ENCODE measurements around the gene CLCF1. TPM values are rescaled to one million over a fixed set of nuclear protein-coding genes. Genes with fewer than 3 reads are reported as not detected.

The CLCF1 gene
- polyA plus RNA-seq, 2 donors: 1.4 to 2.2 TPM

DNA sequence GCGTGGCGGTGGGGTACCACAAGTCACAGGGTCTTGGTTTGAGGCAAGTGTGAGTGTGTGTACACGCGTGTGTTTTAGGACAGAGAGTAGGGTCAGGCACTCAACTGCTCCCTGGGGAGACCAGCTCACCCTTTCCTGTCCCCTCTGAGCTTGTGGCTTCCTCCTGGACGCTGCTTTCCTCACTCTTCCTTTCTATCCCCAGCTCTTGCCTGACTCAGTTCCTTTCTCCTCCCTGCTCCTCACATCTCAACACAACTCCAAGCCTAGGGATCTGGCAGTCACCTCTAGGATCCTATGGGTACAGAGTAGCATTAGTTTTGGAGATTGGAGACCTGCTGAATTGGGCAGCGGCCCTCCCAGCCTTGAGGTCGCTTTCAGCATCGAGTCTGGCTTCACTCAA lies 4.1 kb downstream of the CLCF1 start:
- WGBS, 2 donors: 89 to 90% methylated on average over 8 of the region's 8 CpGs
- no peak overlapping the region for H3K4me3 ChIP-seq (ENCODE audit: low read depth in 1 of 2, low read length in 2 of 2)
- peaks cover 6 to 46% of the 10 kb centered on the region in 2 donors for H3K4me1 ChIP-seq (ENCODE audit: control insufficient read depth in 2 of 2, insufficient read depth in 2 of 2, low read length in 1 of 2)
- no peaks in the 10 kb centered on the region for H3K27me3 ChIP-seq (ENCODE audit: control insufficient read depth in 1 of 2, insufficient read depth in 2 of 2, low read length in 2 of 2)
- H3K9me3 ChIP-seq (ENCODE audit: control insufficient read depth in 2 of 2, insufficient read depth in 1 of 2, low read depth in 1 of 2, low read length in 1 of 2): no peaks in the 10 kb centered on the region
- H3K27ac ChIP-seq (ENCODE audit: low read depth in 2 of 2, low read length in 1 of 2): peak overlapping the region in 1 of 2 donors; percentile 10
- H3K36me3 ChIP-seq (ENCODE audit: control insufficient read depth in 2 of 2, insufficient read depth in 2 of 2, low read length in 1 of 2): no peaks in the 10 kb centered on the region

DNA sequence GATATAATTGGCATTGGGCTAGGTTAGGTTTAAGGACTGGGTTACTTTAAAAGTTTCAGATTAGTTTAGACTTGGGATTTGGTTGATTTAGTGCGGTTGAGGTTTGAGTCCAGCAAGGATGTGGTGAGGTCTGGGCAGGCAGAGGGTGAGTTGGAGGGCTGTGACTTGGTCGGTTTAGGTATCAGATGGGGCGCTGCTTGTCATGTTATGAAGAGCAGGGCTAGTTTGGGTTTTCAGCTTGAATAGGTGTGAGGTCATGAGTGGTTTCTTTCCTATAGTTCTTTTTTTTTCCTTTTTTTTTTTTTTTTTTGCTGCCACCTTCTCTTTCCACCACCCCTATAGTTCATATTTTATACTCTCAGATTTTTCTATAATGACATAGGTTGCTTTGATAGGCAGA lies 4.8 kb downstream of the CLCF1 start:
- Histone ChIP-seq H3K4me1 (ENCODE audit: control insufficient read depth in 2 of 2, insufficient read depth in 2 of 2, low read length in 1 of 2) (peaks cover 4 to 39% of the 10 kb centered on the region in 2 donors), H3K9me3 (ENCODE audit: control insufficient read depth in 2 of 2, insufficient read depth in 1 of 2, low read depth in 1 of 2, low read length in 1 of 2) (no peaks in the 10 kb centered on the region), H3K4me3 (ENCODE audit: low read depth in 1 of 2, low read length in 2 of 2) (no peak overlapping the region), H3K36me3 (ENCODE audit: control insufficient read depth in 2 of 2, insufficient read depth in 2 of 2, low read length in 1 of 2) (no peaks in the 10 kb centered on the region), H3K27me3 (ENCODE audit: control insufficient read depth in 1 of 2, insufficient read depth in 2 of 2, low read length in 2 of 2) (no peaks in the 10 kb centered on the region), H3K27ac (ENCODE audit: low read depth in 2 of 2, low read length in 1 of 2) (no peak overlapping the region)
- WGBS, 2 donors: 82 to 84% methylated on average over 3 of the region's 3 CpGs

DNA sequence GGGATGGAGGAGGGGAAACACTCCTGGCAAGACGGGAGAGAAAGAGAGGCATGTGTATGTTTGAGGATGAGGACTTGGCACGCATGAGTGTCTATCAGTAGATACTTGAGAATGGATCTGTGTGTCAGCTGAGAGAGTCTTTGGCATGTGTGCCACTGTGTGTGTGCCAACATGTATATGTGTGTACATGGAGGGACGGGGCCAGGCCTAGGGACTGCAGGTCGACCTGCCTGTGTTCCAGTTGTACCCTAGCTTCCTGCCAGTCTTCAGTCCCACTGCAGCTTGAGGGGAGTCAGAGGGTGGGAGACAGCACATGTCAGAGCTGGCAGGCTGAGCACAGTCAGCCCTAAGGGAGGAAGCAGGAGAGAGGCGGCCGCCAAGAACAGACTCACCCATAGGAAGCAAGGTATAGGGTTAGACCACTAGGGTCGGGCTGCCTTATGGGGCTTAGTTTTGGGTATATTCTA lies 5.6 kb downstream of the CLCF1 start:
- WGBS, 2 donors: 34 to 59% methylated on average over 7 of the region's 7 CpGs
- Histone ChIP-seq H3K4me3 (ENCODE audit: low read depth in 1 of 2, low read length in 2 of 2) (no peak overlapping the region), H3K27me3 (ENCODE audit: control insufficient read depth in 1 of 2, insufficient read depth in 2 of 2, low read length in 2 of 2) (no peaks in the 10 kb centered on the region), H3K27ac (ENCODE audit: low read depth in 2 of 2, low read length in 1 of 2) (no peak overlapping the region), H3K4me1 (ENCODE audit: control insufficient read depth in 2 of 2, insufficient read depth in 2 of 2, low read length in 1 of 2) (peaks cover 3 to 39% of the 10 kb centered on the region in 2 donors), H3K36me3 (ENCODE audit: control insufficient read depth in 2 of 2, insufficient read depth in 2 of 2, low read length in 1 of 2) (no peaks in the 10 kb centered on the region), H3K9me3 (ENCODE audit: control insufficient read depth in 2 of 2, insufficient read depth in 1 of 2, low read depth in 1 of 2, low read length in 1 of 2) (no peaks in the 10 kb centered on the region)

DNA sequence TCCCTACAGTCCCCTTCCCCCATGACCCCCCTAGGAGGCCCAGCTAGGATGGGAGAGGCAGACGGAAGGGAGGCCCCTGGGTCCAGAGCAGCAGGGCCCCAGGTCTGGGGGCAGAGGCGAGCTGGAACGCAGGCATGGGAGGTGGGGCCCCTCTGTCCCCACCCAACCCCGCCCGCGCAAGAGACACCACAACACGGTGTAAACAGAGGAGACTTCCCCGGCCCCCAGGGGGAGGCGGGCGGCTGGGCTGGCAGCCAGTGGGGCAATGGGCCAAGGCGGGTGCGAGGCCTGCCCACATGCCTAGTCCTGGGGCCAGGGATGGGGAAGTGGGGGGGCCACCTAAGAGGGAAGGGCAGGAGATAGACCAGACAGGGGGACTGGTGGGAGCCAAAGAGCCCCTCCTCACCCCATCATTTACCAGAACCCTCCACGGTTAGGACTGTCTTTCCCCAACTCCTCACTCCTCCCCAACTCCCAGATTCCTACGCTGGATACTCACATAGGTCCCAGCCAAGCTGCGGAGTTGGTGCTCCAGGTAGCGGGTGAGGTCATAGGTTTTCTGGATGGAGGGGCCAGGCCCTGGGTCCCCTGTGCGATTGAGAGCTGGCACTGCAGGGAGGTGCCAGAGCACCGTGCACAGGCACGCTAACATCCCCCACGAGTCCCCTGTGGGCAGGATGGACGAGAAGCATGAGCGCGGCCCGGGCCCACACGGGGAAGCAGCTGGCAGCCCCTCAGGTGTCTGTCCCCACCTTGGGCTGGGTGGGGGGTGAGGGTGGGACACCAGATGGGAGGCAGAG lies 6.2 kb downstream of the CLCF1 start:
- Histone ChIP-seq H3K27ac (ENCODE audit: low read depth in 2 of 2, low read length in 1 of 2) (peak overlapping the region; percentile 23 to 29), H3K9me3 (ENCODE audit: control insufficient read depth in 2 of 2, insufficient read depth in 1 of 2, low read depth in 1 of 2, low read length in 1 of 2) (no peaks in the 10 kb centered on the region), H3K36me3 (ENCODE audit: control insufficient read depth in 2 of 2, insufficient read depth in 2 of 2, low read length in 1 of 2) (no peaks in the 10 kb centered on the region), H3K4me1 (ENCODE audit: control insufficient read depth in 2 of 2, insufficient read depth in 2 of 2, low read length in 1 of 2) (peaks cover 3 to 39% of the 10 kb centered on the region in 2 donors), H3K27me3 (ENCODE audit: control insufficient read depth in 1 of 2, insufficient read depth in 2 of 2, low read length in 2 of 2) (no peaks in the 10 kb centered on the region), H3K4me3 (ENCODE audit: low read depth in 1 of 2, low read length in 2 of 2) (no peak overlapping the region)
- 29 to 42% methylated on average over 25 of the region's 25 CpGs for WGBS, 2 donors

DNA sequence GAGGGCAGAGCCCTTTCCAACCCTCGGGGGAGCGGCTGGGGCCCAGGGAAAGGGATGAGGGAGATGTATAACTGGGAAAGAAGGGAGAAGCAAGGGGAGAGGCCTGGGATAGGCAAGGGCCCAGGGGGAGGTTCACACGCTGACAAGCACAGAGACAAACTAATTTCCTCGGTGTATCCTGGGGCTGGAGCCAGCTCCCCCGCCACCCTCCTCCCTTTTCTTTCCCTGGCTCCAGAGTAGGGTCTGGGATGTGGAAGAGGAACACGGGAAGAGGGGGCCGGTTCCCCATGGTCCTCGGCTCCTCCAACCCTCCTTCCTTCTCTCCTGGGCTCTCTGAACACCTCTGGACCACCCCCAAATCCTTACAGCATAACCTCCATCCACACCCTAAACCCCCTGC lies 6.9 kb downstream of the CLCF1 start:
- no peaks in the 10 kb centered on the region for H3K9me3 ChIP-seq (ENCODE audit: control insufficient read depth in 2 of 2, insufficient read depth in 1 of 2, low read depth in 1 of 2, low read length in 1 of 2)
- 29 to 34% methylated on average over 8 of the region's 8 CpGs for WGBS, 2 donors
- H3K27me3 ChIP-seq (ENCODE audit: control insufficient read depth in 1 of 2, insufficient read depth in 2 of 2, low read length in 2 of 2): no peaks in the 10 kb centered on the region
- H3K36me3 ChIP-seq (ENCODE audit: control insufficient read depth in 2 of 2, insufficient read depth in 2 of 2, low read length in 1 of 2): no peaks in the 10 kb centered on the region
- peaks cover 3 to 33% of the 10 kb centered on the region in 2 donors for H3K4me1 ChIP-seq (ENCODE audit: control insufficient read depth in 2 of 2, insufficient read depth in 2 of 2, low read length in 1 of 2)
- H3K4me3 ChIP-seq (ENCODE audit: low read depth in 1 of 2, low read length in 2 of 2): no peak overlapping the region
- H3K27ac ChIP-seq (ENCODE audit: low read depth in 2 of 2, low read length in 1 of 2): peak overlapping the region; percentile 29 to 40

DNA sequence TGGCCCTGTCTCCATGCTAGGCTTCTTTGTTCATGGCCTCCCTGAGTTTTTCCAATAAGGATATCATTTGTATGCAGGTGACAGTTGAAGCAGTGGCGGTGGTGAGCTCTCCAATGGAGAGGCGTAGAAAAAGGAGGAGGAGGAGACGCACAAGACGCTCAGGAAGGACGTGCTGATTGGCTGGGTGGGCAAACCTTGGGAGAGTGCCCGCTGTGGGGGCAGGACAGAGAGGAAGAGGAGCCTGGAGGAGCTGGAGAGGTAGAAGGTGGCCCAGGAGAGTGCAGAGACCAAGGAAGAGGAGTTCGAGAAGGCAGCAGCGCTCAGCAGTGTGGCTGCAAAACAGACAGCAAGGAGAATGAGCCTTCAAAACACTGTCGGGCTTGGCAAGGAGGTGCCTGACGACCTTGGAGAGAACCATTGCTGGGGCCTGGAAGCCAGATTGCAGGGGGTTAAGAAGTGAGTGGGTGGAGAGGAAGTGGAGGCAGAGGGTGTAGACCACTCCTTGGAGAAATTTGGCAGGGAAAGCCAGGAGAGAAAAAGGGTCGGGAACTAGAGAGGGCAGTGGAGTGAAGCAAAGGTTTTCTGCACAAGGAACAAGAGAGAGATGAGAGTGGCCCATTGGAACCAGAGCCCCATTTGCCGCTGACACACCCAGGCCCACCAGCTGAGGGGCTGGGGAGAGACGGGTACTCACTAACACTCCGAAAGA lies 7.5 kb downstream of the CLCF1 start:
- no peaks in the 10 kb centered on the region for H3K9me3 ChIP-seq (ENCODE audit: control insufficient read depth in 2 of 2, insufficient read depth in 1 of 2, low read depth in 1 of 2, low read length in 1 of 2)
- H3K27ac ChIP-seq (ENCODE audit: low read depth in 2 of 2, low read length in 1 of 2): peak overlapping the region in 1 of 2 donors; percentile 54
- peaks cover 3 to 31% of the 10 kb centered on the region in 2 donors for H3K4me1 ChIP-seq (ENCODE audit: control insufficient read depth in 2 of 2, insufficient read depth in 2 of 2, low read length in 1 of 2)
- no peaks in the 10 kb centered on the region for H3K36me3 ChIP-seq (ENCODE audit: control insufficient read depth in 2 of 2, insufficient read depth in 2 of 2, low read length in 1 of 2)
- no peaks in the 10 kb centered on the region for H3K27me3 ChIP-seq (ENCODE audit: control insufficient read depth in 1 of 2, insufficient read depth in 2 of 2, low read length in 2 of 2)
- 67 to 78% methylated on average over 14 of the region's 14 CpGs for WGBS, 2 donors
- no peak overlapping the region for H3K4me3 ChIP-seq (ENCODE audit: low read depth in 1 of 2, low read length in 2 of 2)

DNA sequence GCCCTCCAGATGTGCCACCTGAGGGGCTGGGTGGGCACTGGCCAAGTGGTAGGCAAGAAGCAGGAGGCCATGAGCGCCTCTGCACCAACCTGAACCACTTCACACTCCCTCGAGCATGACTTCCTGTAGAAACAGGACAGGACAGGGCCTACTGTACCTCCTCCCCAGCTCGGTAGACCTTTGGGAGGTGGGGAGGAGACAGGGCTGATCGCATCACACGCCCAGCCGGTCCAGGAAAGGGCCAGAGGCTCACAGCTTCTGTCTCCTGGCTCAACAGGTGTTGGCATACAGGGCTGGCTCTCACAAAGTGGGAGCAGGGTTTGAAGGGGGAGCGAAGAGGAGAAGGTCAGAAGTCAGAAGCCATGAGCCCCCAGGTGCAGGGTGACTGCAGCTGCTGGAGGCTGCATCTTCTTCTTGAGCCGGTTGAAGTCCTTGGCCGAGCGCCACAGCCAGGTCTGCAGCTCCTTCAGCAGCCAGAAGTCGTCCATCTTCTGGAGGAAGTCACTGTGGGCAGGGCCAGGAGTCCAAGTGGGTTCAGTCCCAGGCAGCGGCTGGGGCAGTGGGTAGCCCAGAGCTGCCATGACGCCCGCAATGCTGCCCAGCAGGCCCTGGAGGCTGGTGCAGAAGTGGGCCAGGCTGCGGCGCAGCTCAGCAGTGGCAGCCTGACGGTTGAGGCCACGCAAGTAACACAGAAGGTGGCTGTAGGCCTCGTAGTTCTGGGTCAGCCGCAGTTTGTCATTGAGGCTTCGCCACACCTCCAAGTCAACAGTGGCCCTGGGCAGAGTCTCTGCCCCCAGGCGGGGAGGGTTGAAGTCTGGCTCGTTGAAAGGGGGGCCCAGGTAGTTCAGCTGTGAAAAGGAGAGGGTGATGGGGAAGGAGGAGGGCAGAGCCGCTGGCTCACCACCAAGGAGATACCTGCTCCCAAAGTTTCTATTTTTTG lies 8.3 kb downstream of the CLCF1 start:
- H3K27me3 ChIP-seq (ENCODE audit: control insufficient read depth in 1 of 2, insufficient read depth in 2 of 2, low read length in 2 of 2): no peaks in the 10 kb centered on the region
- H3K9me3 ChIP-seq (ENCODE audit: control insufficient read depth in 2 of 2, insufficient read depth in 1 of 2, low read depth in 1 of 2, low read length in 1 of 2): no peaks in the 10 kb centered on the region
- peaks cover 3 to 27% of the 10 kb centered on the region in 2 donors for H3K4me1 ChIP-seq (ENCODE audit: control insufficient read depth in 2 of 2, insufficient read depth in 2 of 2, low read length in 1 of 2)
- WGBS, 2 donors: 82 to 85% methylated on average over 24 of the region's 24 CpGs
- no peak overlapping the region for H3K4me3 ChIP-seq (ENCODE audit: low read depth in 1 of 2, low read length in 2 of 2)
- no peaks in the 10 kb centered on the region for H3K36me3 ChIP-seq (ENCODE audit: control insufficient read depth in 2 of 2, insufficient read depth in 2 of 2, low read length in 1 of 2)
- H3K27ac ChIP-seq (ENCODE audit: low read depth in 2 of 2, low read length in 1 of 2): peak overlapping the region in 1 of 2 donors; percentile 68

DNA sequence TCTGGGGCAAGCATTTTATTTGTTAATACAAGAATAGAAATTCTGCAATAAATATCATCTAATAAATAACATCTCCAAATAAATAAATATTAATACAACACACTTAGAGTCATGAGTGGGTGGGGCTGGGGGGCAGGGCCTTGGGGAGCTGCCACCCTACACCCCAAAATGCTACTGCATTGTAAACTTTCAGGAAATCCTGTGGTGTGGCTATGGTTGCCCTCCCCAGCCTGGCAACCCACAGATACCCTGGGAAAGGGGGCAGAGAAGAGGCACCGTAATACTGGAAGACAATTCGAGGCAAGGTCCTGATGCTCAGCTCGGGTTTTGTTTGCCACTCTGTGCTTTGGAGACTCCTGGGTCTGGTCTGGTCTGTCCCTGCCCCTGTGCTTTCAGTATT lies 9.2 kb downstream of the CLCF1 start:
- 83 to 84% methylated on average over 3 of the region's 3 CpGs for WGBS, 2 donors
- H3K36me3 ChIP-seq (ENCODE audit: control insufficient read depth in 2 of 2, insufficient read depth in 2 of 2, low read length in 1 of 2): no peaks in the 10 kb centered on the region
- H3K27ac ChIP-seq (ENCODE audit: low read depth in 2 of 2, low read length in 1 of 2): no peak overlapping the region
- peaks cover 3 to 23% of the 10 kb centered on the region in 2 donors for H3K4me1 ChIP-seq (ENCODE audit: control insufficient read depth in 2 of 2, insufficient read depth in 2 of 2, low read length in 1 of 2)
- no peaks in the 10 kb centered on the region for H3K9me3 ChIP-seq (ENCODE audit: control insufficient read depth in 2 of 2, insufficient read depth in 1 of 2, low read depth in 1 of 2, low read length in 1 of 2)
- no peaks in the 10 kb centered on the region for H3K27me3 ChIP-seq (ENCODE audit: control insufficient read depth in 1 of 2, insufficient read depth in 2 of 2, low read length in 2 of 2)
- no peak overlapping the region for H3K4me3 ChIP-seq (ENCODE audit: low read depth in 1 of 2, low read length in 2 of 2)
